Right ventricle myocardium superior (tissue), 1 donor: ENCODE measurements around the gene CDC42EP4. TPM values are rescaled to one million over a fixed set of nuclear protein-coding genes. Genes with fewer than 3 reads are reported as not detected.
A peak's percentile ranks its signal among the peaks of the same experiment; 100 is the strongest.

Experiments used
- ATAC-seq: fragments of 200-7000 bp; cut with Tn5 transposase; one replicate; pipeline ENCODE4 v1.9.1; 2020; ENCODE audit warnings: mild to moderate bottlenecking; ENCODE audit not compliant: poor library complexity
- DNase-seq: peaks from one replicate; pipeline ENCODE4 v3.0.0-alpha.2; 2020
- intact Hi-C: fragments of 100-400 bp; cut with DNase I; formaldehyde crosslinking; loops from one replicate; pipeline ENCODE4 v1.11.2; 2022
- total RNA-seq: library from RNA; stranded (reverse); fragmentation: NEBNext Ultra II Directional; extraction: Animal tissue kit (Norgen Biotek cat#: 25700); gene quantifications from one replicate; pipeline ENCODE4 v1.2.1, GENCODE V29; 2021
- donor health status: DM: no; HTN: yes; CAD: no; lungs with severe emphysema.

The CDC42EP4 gene
- total RNA-seq, 1 donor from 2014 or later, result 53.0 TPM

DNA sequence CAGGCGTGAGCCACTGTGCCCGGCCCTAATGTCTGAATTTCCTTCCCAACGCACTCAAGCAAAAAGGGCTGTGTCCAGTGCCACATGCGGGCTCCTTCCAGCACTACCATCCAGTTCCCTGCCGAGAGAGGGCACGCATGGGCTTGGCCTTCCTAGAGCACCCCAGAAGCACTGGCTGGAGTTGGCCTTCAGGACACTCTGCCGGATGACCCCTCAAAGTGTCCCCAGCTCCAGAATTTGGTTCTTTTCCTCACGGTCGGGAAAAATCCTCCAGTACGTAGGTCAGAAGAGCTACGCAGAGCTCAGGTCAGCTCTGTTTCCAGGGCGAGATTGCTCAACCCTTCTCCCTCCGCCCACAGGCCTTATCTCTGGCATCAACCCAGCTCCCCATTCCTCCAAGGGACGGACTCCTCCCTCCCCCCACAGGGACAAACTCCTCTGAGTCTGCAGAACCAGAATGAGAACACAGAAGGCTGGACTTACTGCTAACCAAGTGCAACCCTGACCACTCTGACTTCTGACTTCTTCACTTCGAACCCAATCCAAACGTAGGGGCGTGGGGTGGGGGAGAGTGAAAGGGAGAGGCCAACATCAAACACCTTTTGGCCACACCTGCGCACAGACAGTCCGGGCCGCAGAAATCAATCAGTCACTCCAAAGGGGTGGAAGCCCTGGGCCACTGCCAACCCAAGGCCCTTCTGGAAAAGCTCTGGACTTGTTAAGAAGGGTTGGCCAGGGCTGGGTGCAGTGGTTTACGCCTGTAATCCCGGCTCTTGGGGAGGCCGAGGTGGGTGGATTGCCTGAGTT lies 3.6 kb downstream of the CDC42EP4 start:
- intact Hi-C loops, result no loop called here
- ATAC-seq (peak; percentile 29), DNase-seq (peak; percentile 82)

GRCh38 chr17:73307130-73307529 lies 4.7 kb downstream of the CDC42EP4 start:
- ATAC-seq, result no peak
- intact Hi-C loops, result no loop called here
- DNase-seq, result peak; percentile 66

- ATAC-seq, result no peak
- no peak for DNase-seq
- intact Hi-C loops, result no loop called here
Measured at GRCh38 chr17:73305845-73306836, 5.7 kb downstream of the CDC42EP4 start.

- intact Hi-C loops, result no loop called here
- ATAC-seq, result peak; percentile 28
- peak; percentile 75 for DNase-seq
Measured at GRCh38 chr17:73304971-73305812, 6.6 kb downstream of the CDC42EP4 start.

GRCh38 chr17:73304438-73304837 lies 7.4 kb downstream of the CDC42EP4 start:
- intact Hi-C loops, result no loop called here
- ATAC-seq, result peak; percentile 1
- no peak for DNase-seq

- intact Hi-C loops, result no loop called here
- ATAC-seq (no peak), DNase-seq (no peak)
Measured at GRCh38 chr17:73302189-73302588, 9.6 kb downstream of the CDC42EP4 start.

DNA sequence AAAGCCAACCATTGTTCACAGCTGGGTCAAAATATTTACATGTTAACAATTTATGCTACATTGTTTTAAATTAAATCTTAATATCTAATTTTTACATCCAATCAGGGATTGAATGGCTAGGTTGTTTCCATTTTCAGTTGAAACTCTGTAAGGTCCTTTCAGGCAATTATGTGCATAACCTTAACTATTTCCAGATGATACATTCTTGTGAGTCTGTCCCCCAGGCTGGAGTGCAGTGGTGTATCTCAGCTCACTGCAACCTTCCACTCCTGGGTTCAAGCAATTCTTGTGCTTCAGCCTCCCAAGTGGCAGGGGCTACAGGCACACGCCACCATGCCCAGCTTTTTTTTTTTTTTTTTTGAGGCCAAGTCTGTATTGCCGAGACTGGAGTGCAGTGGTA lies 10.4 kb downstream of the CDC42EP4 start:
- DNase-seq, result no peak
- ATAC-seq, result no peak
- intact Hi-C loops, result no loop called here

- intact Hi-C loops, result no loop called here
- ATAC-seq, result no peak
- no peak for DNase-seq
Measured at GRCh38 chr17:73300392-73300791, 11.4 kb downstream of the CDC42EP4 start.

DNA sequence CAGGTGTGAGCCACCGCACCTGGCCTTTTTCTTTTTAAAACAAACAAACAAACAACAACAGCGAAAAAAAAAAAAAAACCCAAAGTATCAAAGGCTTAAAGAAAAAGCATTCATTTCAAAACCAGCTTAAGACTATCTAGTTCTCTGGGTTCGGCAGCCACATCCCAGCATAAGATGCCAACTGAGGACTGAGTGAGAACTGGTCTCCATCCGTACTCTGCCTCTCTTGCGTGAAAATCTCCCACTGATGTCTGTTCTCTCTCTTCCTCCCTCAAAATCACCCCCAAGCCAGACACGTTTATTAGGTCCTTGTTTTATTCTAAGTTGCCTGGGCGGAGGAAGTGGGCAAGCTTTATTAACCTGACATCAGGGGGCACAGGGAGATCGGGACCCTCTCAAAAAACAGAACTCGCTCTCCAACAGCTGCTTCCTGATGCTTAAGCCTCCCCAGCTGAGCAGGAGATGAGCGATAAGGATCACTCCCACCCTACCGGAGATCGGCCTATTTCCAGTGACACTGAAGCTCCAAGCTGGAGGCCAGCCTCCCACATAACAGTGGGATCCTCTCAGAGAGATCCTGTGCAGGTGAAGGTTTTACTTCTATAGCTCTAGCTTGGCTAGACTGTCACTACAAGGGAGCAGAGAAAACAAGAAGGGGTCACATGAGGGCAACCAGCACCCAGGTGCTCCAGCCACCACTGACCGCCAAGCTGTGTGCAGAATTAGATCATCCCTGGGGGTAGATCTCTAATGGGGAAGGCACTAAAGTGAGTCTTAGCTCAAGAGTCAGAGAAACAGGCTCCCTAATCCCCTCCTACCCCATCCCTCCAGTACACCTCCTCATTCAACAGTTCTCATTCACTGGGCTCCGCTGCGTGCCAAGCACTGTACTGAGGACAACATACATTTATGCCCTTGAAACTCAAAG lies 13.6 kb downstream of the CDC42EP4 start:
- DNase-seq (no peak), ATAC-seq (peak; percentile 32)
- intact Hi-C loops, result no loop called here

DNA sequence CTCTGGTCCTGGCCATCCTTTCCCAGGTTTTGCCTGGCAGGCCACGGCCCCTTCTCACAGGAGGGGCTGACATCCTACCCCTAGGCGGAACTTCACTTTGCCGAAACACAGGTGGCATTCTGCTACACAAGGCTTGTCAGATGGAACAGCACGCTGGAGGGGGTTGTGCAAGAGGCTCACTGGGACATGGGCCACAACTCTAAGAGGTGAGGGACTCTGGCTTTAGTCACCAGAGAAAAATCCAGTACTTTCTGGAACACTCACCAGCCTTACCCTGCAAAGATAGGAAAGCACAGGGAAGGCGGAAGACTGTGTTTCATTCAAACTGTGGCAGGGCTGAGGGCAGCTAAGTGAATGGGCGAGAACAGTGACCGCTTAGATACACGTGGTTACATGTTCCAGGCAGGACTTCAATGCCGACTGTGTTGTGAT lies 18.3 kb downstream of the CDC42EP4 start:
- ATAC-seq, result peak; percentile 54
- intact Hi-C loops, result loop anchor here (2.0 kb wide), 1 partner anchor 17 kb away; no protein-coding TSS in a partner anchor
- DNase-seq, result peak; percentile 70

DNA sequence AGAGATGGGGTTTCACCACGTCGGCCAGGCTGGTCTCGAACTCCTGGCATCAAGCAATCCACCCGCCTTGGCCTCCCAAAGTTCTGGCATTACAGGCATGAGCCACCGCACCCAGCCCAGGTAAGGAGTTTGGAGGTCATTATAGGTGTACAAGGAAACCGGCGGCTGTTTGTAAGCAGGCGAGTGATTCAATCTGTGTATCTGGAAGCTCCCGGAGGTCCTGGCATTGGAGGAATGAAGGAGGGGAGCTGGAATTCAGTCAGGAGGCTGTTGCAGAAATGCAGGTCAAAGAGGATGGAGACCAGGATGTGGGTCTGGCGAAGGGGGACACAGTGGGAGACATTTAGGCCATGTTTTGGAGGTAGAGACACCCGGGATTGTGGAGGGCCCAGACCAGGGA lies 18.8 kb downstream of the CDC42EP4 start:
- ATAC-seq, result no peak
- intact Hi-C loops, result loop anchor here (2.0 kb wide), 1 partner anchor 18 kb away; no protein-coding TSS in a partner anchor
- no peak for DNase-seq

- ATAC-seq (peak; percentile 66), DNase-seq (peak; percentile 83)
- intact Hi-C loops, result loop anchor here (2.0 kb wide), 1 partner anchor 19 kb away; no protein-coding TSS in a partner anchor
Measured at GRCh38 chr17:73292031-73292531, 19.7 kb downstream of the CDC42EP4 start.

DNA sequence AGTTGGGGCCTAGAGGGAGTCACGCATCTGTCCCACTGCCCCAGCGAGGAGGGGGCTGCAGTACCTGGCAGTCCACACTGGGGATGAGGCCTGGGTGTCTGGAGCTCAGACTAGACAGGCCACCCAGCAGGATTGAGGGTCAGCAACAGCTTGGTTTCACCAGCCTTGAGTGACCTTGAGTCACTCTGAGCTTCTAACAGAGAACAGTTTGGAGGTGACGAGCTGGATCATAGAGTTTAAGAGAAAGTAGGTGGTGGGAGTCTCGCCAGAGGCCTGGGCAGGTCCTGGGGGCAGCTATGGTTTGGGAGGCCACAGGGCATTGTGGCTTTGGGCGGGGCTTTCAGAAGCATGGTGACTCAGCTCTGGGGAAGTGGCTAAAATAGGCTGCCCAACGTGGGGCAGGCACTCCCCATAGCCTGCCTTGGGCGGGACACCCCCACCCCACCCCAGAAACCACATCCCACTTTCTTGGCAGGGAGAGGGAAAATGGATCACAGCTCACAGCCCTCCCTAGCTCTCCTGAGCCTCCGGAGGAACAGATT lies 20.5 kb downstream of the CDC42EP4 start:
- intact Hi-C loops, result no loop called here
- DNase-seq, result peak; percentile 80
- ATAC-seq, result peak; percentile 16

DNA sequence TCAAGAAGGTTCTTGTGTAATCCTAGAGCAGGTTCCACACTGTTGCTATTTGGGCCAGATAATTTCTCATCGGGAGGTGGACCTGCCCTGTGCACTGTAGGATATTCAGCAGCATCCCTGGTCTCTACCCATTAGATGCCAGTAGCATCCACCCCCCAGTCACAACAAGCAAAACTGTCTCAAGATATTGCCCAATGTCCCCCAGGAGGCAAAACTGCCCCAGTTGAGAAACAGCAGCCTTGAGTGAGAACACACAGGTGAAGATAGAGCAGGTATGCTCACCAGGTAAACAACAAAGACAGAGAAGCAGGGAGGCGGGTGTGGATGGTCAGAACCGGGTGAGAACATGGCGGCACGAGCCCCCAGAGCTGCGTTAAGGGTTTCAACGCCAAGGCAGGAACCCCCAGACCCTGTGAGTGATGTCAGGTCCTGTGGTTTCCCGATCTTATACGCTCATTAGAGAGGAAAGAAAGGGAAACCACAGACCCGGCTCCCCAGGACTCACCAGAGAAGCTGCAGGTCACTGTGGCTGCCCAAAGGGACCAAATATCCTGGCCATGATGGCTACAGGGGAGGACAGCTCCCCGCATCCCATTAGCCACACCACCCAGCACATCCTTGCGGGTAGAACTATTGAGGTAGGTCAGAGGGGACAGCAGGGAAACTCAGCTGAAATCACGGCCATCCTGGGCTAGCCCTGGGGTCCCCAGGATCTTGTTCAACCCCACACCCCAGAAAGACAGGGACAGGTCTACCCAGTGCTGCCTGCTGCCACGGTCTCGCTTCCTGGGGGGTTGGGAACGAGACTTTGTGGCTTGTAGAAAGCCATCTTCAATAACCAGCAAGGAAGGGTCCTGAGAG lies 21.2 kb downstream of the CDC42EP4 start:
- ATAC-seq, result no peak
- DNase-seq, result no peak
- intact Hi-C loops, result no loop called here

DNA sequence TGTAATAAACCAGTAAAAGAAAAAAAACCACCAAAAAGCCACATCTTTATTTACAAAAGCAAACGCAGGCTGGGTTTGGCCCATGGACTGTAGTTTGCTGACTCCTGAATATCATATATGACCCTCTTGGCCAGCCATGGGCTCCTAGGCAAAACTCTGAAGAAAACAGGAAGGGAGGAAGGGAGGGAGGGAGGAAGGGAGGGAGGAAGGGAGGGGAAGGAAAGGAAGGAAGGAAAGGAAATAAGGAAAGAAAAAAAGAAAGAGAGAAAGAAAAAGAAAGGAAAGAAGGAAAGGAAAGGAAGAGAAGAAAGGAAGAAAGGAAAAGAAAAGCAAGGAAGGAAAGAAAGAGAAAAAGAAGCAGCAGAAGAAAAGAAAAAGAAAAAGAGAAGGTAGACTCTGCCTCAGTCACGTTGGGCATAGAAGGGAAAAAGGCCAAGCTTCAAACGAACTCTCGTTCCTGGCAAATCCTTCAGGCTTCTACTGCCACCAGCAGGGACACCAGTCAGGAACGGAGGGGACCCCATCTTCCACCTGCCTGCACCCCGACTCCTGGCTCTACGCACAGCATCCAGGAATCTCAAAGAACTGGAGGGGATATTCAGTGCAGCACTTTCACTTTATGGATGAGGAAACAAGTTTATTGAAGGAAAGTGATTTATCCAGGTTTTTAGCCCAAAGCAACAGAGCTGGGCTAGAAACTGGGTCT lies 22.1 kb downstream of the CDC42EP4 start:
- ATAC-seq (no peak), DNase-seq (no peak)
- intact Hi-C loops, result no loop called here
